HG02798 (cell line): ENCODE measurements around the gene RDH8.
"Not testable (repeated sequence)": the region's sequence is repeated elsewhere in the genome, so short reads cannot be mapped to it uniquely, and the experiment has no call there.

ENCODE experiments used
- ATAC-seq: cut with Tn5 transposase; IDR thresholded peaks from one replicate; pipeline ENCODE4 v1.9.1; 2021; ENCODE audit warnings: mild to moderate bottlenecking; ENCODE audit not compliant: unreplicated experiment, poor library complexity

Gene RDH8

DNA sequence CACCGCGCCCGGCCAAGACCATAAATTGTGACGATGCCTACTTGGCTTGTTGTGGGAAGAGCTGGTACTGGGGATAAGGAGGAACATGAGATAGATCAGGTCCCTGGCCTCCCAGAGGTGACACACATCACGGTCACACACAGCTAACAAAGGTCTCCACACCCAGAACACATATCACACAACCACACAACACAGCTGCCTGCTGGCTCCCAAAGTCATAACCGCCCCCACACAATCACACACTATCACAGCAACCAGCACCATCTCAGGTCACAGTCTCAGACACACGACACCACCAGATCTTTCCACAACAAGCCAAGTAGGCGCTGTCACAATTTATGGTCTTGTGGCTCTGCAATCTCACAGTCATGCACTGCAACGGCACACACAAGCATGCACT lies 8.7 kb upstream of the RDH8 start:
- no peak for ATAC-seq

- ATAC-seq: no peak
Measured at GRCh38 chr19:10005632-10006334, 7.5 kb upstream of the RDH8 start.

DNA sequence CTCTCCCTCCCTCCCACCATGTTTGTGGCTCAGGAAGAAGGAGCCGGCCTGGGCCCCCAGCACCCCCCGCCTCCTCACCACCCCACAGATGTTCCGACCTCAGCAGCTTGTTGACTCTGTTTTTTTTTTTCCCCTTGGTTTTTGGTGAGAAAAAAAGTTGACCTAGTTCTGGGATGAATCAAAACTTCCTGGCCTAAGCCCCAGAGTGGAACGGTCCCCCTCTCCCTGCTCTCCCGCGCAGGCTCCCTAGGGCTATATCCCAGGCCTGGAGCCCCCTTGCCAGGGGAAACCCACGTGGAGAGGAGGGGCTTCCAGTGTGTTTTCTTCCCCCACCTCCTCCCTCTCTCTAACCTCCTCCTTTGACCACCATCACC lies 7.0 kb upstream of the RDH8 start:
- ATAC-seq: no peak

GRCh38 chr19:10006752-10007323 lies 6.4 kb upstream of the RDH8 start:
- no peak for ATAC-seq

DNA sequence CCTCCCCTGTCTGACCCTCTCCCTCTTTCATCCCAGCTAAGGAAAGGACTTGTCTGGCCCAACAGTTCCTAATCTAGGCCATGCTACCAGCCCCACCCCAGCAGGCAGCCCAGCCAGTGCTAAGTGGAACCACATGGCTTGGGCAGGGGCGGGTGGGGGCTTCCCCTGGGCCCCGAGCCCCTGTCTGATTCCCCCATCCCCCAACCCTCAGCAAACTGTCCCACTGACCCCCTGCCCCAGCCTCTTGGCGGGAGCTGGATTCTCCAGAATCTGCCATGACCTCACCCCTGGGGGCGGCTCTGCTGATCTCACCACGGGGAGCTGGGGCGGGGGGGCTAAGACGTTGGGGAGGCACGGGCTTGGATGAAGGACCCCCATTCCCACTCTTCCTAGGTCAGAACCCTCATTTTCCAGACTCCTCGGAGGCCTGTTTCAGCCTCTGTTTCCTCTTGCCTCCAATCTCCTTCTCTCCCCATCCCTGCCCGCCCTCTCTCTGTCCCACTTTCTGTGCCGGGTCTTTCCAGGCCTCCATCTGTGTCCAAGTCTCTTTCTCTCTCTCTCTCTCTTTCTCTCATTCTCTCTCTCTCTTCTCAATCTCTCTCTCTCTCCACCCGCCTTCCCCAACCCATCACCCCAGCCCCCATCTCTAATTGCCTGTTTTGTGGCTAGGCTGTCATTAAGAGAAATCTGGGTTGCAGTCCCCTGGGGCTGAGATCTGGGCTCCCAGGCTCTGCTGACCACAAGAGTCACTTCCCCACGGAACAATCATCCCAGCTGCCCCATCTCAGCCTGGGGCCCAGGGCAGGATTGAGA lies 5.7 kb upstream of the RDH8 start:
- no peak for ATAC-seq

- no peak for ATAC-seq
Measured at GRCh38 chr19:10008184-10008765, 5.0 kb upstream of the RDH8 start.

DNA sequence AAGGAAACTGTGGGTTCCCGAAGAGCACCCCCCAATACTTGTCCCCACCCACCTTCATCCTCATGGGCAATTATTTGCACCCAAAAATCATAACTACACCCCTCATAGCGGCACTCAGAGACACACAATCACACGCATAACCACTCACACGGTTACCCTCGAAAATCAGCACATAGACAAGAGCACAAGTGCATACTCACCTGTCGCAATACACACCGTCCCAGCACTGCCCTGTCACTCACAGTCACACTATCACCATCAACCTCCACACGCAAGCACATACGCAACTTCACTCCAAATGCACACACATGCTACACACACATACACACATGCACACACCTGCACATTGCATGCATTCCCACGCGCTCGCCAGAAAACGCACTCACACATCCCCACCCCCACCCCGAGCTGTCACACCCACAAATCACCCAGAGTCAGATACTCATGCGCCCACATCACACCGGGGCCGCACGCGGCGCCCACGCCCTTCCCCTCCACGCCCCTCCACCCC lies 3.5 kb upstream of the RDH8 start:
- ATAC-seq: no peak

DNA sequence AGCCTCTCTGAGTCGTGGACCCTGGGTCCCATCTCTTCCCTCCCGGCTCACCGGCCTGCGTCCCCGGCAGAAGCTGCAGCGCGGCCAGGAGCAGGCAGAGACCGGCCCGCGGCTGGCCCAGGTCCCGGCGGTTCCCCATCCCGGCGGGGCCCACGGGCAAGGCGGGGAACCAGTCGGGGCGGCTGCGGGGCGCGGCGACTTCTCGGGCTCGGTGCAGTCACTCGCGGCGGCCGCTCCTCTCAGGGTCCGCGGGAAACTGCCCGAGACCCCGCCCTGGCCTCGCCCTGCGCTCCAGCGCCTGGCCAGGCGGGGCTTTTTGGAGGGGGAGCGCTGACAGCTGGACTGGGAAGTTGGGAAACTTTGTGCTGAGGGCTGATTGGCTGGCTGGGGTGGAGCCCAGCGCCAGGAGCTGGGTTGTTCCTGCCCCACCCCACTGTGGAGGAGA lies 3.0 kb upstream of the RDH8 start, which contains the start of gene COL5A3:
Gene COL5A3 (minus strand): TSS at position 258 of the 445 bp plus-strand sequence. CDS start 119 bp downstream, at position 139.
- no peak for ATAC-seq

GRCh38 chr19:10010939-10011338 lies 2.3 kb upstream of the RDH8 start:
- no peak for ATAC-seq

DNA sequence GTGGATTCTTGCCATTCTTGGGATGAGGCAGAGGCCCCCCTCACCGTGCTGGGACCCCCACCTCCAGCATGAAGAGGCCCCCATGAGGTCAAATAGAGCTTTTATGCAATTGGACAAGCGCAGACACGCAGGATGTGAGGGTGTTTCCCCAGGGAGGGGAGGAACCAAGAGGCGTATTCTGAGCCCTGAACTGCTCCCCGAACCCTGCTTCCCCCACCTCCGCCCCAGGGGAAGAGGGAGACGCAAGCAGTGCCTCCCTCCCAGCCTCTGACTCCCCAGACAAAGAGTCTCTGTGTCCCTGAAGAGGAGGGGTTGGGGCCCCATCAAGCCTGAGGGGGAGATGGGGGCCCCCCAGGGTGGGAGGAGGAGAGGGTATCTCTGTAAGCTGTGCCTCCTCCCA lies 1.3 kb upstream of the RDH8 start:
- ATAC-seq: no peak

DNA sequence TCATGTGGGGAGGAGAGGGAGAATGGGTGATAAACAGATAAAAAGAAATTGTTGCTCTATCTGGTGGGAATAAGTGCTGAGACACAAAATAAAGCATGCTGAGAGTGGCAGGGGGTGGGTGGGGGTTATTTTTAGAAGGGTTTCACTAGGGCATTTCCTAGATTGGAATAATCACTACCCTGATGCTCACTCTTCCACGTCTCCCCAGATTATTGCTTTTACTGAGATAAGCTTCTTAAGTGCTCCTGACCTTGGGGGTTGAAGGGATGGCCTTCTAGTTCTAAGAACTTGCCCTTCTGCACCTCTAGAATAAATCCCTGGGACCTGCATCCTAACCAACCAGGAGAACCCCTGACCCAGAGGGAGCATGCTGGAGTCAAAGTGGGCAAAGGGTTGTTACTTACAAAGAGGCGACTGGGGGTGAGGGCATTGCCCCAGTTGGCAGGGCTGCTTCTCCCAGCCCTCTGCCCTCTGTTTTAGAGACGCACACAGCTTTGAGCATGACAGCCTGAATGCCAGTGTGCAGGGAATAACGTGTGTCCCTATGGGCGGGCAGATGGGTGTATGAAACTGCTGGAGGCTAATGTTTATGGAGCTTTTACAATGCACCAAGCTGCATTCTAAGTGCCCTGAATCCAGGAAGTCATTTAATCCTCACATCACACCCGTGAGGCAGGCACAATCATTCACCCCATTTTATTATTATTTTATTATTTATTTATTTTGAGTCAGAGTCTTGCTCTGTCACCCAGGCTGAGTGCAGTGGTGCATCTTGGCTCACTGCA lies 743 bp downstream of the RDH8 start:
- ATAC-seq: no peak

- ATAC-seq: no peak
Measured at GRCh38 chr19:10018263-10018662, 5.0 kb downstream of the RDH8 start.

DNA sequence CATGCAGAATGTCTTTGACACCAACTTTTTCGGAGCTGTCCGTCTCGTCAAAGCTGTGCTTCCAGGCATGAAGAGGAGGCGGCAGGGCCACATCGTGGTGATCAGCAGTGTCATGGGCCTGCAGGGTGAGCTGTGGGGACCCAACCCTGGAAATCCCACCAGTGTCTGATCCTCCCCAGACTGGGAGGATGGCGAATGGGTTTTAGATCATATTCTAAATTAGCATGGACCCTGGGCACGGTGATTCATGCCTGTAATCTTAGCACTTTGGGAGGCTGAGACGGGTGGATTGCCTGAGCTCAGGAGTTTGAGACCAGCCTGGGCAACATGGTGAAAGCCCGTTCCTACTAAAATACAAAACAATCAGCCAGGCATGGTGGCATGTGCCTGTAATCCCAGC lies 5.5 kb downstream of the RDH8 start:
- no peak for ATAC-seq

GRCh38 chr19:10019246-10019645 lies 6.0 kb downstream of the RDH8 start:
- no peak for ATAC-seq

GRCh38 chr19:10020851-10021250 lies 7.6 kb downstream of the RDH8 start:
- no peak for ATAC-seq

GRCh38 chr19:10021446-10021845 lies 8.2 kb downstream of the RDH8 start:
- ATAC-seq: no peak

DNA sequence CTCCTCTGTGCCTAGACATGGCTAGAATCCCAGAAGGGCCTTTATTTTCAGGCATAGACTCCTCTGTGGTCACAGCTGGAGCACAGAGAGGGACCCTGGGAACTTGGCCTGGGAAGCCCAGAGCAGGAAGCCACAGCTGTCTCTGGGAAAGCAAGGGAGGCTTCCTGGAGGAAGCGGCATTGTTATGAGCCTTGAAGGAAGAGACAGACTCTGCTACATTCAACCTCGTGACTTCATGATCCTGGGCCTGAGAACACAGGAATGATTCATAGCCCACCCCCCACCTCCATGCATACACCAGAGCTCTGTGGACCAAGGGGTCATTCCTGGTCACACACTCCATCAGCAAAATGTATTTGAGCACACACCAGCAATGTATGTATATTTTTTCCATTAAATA lies 8.6 kb downstream of the RDH8 start:
- no peak for ATAC-seq

DNA sequence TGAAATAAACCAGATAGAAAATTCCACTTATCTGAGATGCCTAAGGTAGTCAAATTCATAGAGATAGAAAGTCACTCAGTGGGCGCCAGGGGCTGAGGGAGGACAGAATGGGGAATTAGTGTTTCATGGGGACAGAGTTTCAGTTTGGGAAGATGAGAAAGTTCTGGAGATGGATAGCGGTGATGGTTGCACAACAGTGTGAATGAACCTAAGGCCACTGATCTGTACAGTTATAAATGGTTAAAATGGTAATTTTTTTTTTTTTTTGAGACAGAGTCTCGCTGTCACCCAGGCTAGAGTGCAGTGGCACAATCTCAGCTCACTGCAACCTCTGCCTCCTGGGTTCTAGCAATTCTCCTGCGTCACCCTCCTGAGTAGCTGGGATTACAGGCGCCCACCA lies 9.8 kb downstream of the RDH8 start:
- ATAC-seq: not testable (repeated sequence)

DNA sequence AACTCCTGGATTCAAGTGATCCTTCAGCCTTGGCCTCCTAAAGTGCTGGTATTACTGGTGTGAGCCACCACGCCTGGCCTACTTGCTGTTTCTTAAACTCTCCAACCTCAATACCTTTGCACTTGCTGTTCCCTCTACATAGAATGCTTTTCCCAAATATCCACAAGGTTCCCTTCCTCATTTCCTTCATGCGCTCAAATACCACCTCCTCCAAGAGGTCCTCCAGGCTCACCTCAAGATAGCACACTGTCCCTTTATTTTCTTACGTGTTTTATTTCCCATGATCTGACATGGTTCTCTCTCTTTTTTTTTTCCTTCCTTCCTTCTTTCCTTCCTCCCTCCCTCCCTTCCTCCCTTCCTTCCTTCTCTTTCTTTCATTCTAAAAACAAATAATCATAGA lies 13.5 kb downstream of the RDH8 start:
- ATAC-seq: no peak
